Osteocyte (in vitro differentiated cells): Measurements from ENCODE around the gene NUDT3. TPM values are rescaled to one million over a fixed set of nuclear protein-coding genes. Genes with fewer than 3 reads are reported as not detected.

ENCODE experiments used
- DNase-seq: peaks from one replicate; pipeline ENCODE4 v3.0.0; 2021; ENCODE audit warnings: mixed read lengths; ENCODE audit not compliant: unreplicated experiment; ENCODE audit errors: extremely low spot score
- H3K27ac Mint-ChIP-seq: one replicate; pipeline ENCODE4 v1.8.0; 2021; ENCODE audit warnings: mild to moderate bottlenecking, mixed read lengths; ENCODE audit not compliant: unreplicated experiment
- H3K27me3 Mint-ChIP-seq: one replicate; pipeline ENCODE4 v1.8.0; 2021; ENCODE audit warnings: mixed read lengths; ENCODE audit not compliant: unreplicated experiment
- H3K36me3 Mint-ChIP-seq: one replicate; pipeline ENCODE4 v1.8.0; 2021; ENCODE audit warnings: mixed read lengths; ENCODE audit not compliant: unreplicated experiment
- H3K4me1 Mint-ChIP-seq: one replicate; pipeline ENCODE4 v1.8.0; 2021; ENCODE audit warnings: mixed read lengths; ENCODE audit not compliant: unreplicated experiment
- H3K4me3 Mint-ChIP-seq: one replicate; pipeline ENCODE4 v1.8.0; 2021; ENCODE audit warnings: mild to moderate bottlenecking, moderate library complexity, mixed read lengths; ENCODE audit not compliant: unreplicated experiment
- H3K9me3 Mint-ChIP-seq: one replicate; pipeline ENCODE4 v1.8.0; 2021; ENCODE audit warnings: mixed read lengths; ENCODE audit not compliant: unreplicated experiment
- total RNA-seq: library from RNA; stranded (reverse); gene quantifications from 2 replicates; pipeline ENCODE4 v1.2.1, GENCODE V29; 2021
- TF ChIP-seq, protein P1 (sequence below): fragments of 200-600 bp; sonication (generic); IDR thresholded peaks from 2 replicates; pipeline ENCODE4 v1.5.0; 2021; ENCODE audit warnings: antibody characterized with exemption, mild to moderate bottlenecking, moderate library complexity

NUDT3 gene
- total RNA-seq, 1 donor from 2014 or later = 32.0 TPM

DNA sequence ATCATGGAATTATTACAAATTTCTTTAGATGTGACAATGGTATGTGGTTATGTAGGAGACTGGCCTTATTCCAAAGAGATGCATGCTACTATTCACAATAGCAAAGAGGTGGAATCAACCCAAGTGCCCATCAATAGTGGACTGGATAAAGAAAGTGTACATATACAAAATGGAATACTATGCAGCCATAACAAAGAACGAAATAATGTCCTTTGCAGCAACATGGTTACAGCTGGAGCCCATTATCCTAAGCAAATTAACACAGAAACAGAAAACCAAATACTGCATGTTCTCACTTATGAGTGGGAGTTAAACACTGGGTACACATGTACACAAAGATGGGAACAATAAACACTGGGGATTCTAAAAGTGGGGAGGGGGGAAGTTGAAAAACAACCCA, 69.7 kb downstream of the NUDT3 start:
- TF ChIP-seq, protein P1, sequence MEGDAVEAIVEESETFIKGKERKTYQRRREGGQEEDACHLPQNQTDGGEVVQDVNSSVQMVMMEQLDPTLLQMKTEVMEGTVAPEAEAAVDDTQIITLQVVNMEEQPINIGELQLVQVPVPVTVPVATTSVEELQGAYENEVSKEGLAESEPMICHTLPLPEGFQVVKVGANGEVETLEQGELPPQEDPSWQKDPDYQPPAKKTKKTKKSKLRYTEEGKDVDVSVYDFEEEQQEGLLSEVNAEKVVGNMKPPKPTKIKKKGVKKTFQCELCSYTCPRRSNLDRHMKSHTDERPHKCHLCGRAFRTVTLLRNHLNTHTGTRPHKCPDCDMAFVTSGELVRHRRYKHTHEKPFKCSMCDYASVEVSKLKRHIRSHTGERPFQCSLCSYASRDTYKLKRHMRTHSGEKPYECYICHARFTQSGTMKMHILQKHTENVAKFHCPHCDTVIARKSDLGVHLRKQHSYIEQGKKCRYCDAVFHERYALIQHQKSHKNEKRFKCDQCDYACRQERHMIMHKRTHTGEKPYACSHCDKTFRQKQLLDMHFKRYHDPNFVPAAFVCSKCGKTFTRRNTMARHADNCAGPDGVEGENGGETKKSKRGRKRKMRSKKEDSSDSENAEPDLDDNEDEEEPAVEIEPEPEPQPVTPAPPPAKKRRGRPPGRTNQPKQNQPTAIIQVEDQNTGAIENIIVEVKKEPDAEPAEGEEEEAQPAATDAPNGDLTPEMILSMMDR = no peak

DNA sequence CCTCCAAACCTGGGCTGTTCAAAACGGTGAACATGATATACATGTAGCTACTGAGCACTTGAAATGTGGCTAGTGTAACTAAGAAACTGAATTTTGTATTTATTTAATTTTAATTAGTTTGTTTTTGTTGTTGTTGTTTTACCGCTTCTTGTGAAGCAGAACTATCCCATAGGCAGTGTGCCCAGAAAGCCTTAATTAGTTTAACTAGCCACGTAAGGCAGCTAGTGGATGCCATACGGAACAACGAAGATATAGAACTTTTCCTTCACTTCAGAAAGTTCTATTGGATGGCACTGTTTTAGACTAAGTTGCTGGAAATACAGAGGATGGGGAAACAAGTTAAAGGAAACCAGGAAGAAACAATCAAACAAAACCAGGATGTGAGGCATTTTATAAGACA, 70.6 kb downstream of the NUDT3 start:
- H3K27ac Mint-ChIP-seq = no peak overlapping the region

More for the DNA sequence above, 69.7 kb downstream of the NUDT3 start:
- H3K27ac Mint-ChIP-seq = no peak overlapping the region
- no peak overlapping the region for H3K4me3 Mint-ChIP-seq
- no peaks in the 10 kb centered on the region for H3K9me3 Mint-ChIP-seq
- no peak for DNase-seq
- no peaks in the 10 kb centered on the region for H3K27me3 Mint-ChIP-seq
- peaks cover 2% of the 10 kb centered on the region for H3K36me3 Mint-ChIP-seq
- H3K4me1 Mint-ChIP-seq = peaks cover 28% of the 10 kb centered on the region

GRCh38 chr6:34319471-34319885, 73.0 kb downstream of the NUDT3 start:
- Mint-ChIP-seq H3K9me3 (no peaks in the 10 kb centered on the region), H3K4me1 (peaks cover 37% of the 10 kb centered on the region), H3K27me3 (no peaks in the 10 kb centered on the region), H3K4me3 (no peak overlapping the region), H3K36me3 (peaks cover 2% of the 10 kb centered on the region), H3K27ac (peak overlapping the region; percentile 68)
- TF ChIP-seq, protein P1 = no peak
- no peak for DNase-seq

More for the DNA sequence above, 70.6 kb downstream of the NUDT3 start:
- no peak for DNase-seq
- H3K36me3 Mint-ChIP-seq = peaks cover 2% of the 10 kb centered on the region
- H3K4me3 Mint-ChIP-seq = no peak overlapping the region
- H3K4me1 Mint-ChIP-seq = peaks cover 37% of the 10 kb centered on the region
- no peaks in the 10 kb centered on the region for H3K9me3 Mint-ChIP-seq
- no peaks in the 10 kb centered on the region for H3K27me3 Mint-ChIP-seq
- TF ChIP-seq, protein P1 = no peak

- TF ChIP-seq, protein P1 = no peak
- Mint-ChIP-seq H3K9me3 (no peaks in the 10 kb centered on the region), H3K27me3 (no peaks in the 10 kb centered on the region), H3K27ac (peak overlapping the region; percentile 68), H3K4me1 (peaks cover 36% of the 10 kb centered on the region), H3K36me3 (peaks cover 2% of the 10 kb centered on the region), H3K4me3 (no peak overlapping the region)
- no peak for DNase-seq
Measured at GRCh38 chr6:34318499-34319470, 73.7 kb downstream of the NUDT3 start.

DNA sequence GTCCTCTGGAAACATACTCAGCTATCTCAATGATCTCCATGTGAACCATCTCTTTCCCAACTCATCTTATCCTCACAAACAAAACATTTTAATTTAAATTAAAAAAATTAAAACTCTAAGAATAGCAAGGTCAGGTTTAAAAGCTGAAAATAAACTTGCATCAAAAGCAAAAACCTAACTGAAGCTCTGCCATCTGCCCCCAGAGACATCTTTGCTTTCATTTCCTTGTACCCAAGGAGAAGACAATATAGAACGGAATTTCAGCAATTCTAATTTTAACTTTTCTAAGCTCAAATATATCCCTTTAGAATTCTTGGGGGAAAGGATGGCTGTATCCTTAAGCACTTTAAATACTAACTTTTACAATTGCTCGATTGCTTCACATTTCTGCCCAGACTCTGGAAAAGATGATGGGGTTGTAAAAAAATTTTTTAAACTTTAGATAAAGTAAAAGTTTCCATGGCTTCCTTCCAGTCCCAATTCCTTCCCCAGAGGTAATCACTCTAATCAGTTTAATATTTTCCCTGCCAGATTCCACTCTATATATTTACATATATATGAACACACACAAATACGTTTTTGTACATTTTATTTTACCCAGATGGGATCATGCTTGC, 74.5 kb downstream of the NUDT3 start:
- Mint-ChIP-seq H3K36me3 (peaks cover 2% of the 10 kb centered on the region), H3K27me3 (no peaks in the 10 kb centered on the region), H3K27ac (peak overlapping the region; percentile 68), H3K4me1 (peaks cover 36% of the 10 kb centered on the region), H3K9me3 (no peaks in the 10 kb centered on the region), H3K4me3 (no peak overlapping the region)
- TF ChIP-seq, protein P1 = no peak
- DNase-seq = no peak
